ENCODE measurements around the gene OR2B2.

The OR2B2 gene

GRCh38 chr6:27893059-27893835 is 18.9 kb downstream of the OR2B2 start:
- DNase-seq = peak; percentile 79

- DNase-seq = no peak
Measured at GRCh38 chr6:27892649-27893058, 19.5 kb downstream of the OR2B2 start.

DNA sequence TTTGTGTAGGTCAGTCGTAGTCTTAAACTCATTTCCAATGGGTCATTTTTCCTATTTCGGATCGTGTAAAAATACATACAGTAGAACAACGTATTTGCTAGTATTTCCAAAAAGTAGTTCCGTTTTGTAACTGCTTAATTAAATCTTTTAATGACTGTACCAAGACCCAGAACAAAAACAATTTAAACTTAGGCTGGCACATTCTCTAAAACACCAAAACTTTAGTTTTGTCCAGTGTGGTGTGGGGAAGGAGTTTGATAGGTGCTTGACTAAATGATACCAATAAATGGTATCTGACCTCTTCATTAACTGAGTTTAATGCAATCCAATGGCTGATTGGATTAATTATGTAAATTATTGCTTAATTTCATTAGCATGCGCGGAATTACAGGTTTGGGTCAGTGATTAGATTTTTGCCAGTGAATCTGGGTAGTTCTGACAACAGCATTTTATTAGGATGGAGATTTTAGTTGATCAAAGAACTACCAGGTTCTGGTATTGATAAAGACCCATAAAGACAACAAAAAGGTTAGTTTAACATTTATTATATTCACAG is 20.8 kb downstream of the OR2B2 start:
- no peak for DNase-seq

- peak; percentile 49 for DNase-seq
Measured at GRCh38 chr6:27890445-27891319, 21.5 kb downstream of the OR2B2 start.

GRCh38 chr6:27889628-27890444 is 22.4 kb downstream of the OR2B2 start:
- no peak for DNase-seq

DNA sequence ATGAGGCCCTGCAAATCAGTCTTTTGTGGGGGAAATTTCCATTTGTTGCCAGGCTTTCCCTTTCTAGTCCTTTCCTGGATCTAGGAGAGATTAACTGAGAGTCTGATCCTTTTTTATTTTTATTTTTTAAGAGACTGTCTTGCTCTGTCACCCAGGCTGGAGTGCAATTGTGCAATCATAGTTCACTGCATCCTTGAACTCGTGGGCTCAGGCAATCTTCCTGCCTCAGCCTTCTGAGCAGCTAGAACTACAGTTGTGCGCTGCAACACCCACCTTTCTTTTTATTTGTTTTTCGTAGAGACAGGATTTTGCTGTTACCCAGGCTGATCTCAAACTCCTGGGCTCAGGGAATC is 22.9 kb downstream of the OR2B2 start:
- DNase-seq = no peak

DNA sequence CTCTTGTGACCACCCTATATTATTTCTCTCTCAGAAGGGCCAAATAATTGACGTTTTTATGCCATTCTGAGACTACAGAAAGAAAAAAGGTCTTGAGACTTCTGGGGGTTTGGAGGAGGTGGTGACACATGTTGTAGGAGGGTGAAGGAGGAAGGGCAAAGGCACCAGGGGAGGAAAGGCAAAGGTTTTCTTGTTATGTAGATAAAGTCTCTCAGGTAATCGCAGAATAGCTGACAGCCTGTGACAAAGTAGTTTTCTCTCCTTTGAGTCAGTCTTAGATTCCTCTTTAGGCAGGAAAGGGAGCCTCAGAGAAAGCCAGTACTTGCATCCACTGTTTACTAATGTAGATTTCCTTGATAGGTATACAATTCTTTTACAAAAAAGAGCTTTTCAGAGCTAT is 23.6 kb downstream of the OR2B2 start:
- DNase-seq = no peak

DNA sequence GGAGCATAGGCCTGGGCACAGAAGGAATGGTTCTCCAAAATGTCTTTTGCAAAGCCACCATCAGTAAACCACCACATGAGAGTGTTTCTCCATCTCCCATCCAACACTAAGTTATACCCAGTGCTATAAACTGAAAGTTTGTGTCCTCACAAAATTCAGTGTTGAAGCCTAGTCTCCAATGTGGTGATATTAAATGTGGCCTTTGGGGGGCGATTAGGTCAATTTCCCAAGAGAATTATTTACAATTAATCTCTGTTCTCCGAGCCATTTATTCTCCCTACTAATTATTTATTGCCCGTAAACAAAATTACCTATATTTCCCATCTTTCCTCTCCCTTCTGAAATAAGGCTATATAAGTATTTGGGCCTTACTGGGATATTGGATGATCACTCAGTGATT is 26.1 kb downstream of the OR2B2 start:
- DNase-seq = no peak

DNA sequence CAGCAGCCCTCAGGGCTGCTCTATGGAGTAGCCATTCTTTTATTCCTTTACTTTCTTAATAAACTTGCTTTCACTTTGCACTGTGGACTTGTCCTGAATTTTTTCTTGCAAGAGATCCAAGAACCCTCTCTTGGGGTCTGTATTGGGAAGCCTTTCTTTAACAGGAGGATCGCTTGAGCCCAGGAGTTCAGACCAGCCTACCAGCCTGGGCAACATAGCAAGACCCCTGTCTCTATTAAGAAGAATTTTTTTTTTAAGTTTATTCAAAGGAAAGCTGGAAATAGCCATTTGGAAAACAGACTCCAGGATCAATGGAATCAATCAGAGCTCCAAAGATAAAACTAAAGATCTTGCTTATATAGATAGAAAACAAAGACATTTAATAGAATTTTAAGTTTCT is 29.1 kb downstream of the OR2B2 start:
- DNase-seq = no peak

DNA sequence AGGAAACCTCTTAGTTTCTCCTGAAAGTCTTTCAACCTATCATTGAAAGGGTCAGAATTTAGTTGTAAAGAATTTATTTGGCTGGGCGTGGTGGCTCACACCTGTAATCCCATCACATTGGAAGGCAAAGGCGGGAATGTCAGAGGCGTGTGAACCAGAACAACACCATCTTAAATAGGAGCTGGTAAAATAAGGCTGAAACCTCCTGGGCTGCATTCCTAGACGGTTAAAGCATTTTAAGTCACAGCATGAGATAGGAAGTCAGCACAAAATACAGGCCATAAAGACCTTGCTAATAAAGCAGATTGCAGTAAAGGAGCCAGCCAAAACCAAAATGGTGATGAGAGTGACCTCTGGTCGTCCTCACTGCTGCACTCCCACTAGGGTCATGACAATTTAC is 29.6 kb downstream of the OR2B2 start:
- DNase-seq = no peak

GRCh38 chr6:27879837-27880236 is 32.4 kb downstream of the OR2B2 start:
- DNase-seq = no peak

DNA sequence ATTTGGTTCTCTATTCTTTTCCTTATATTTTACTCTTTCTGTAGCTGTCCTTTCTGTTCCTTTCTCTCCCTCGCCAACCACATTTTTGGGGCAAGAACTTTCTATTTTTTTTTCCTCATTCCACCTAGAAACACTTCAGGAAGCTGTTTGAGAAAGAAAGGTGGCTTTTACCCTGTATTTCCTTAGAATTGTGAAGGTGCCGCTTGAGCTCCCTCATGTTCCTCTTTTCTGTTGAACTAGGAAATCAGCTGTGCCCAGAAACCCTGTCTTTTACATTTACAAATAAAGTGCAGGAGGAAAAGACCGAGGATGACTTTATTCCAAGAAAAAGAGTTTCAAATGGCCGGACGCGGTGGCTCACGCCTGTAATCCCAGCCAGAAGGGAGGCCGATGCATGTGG is 38.2 kb downstream of the OR2B2 start:
- no peak for DNase-seq

- DNase-seq = peak; percentile 30
Measured at GRCh38 chr6:27873021-27873940, 38.9 kb downstream of the OR2B2 start.

GRCh38 chr6:27872642-27873020 is 39.6 kb downstream of the OR2B2 start:
- DNase-seq = no peak

DNA sequence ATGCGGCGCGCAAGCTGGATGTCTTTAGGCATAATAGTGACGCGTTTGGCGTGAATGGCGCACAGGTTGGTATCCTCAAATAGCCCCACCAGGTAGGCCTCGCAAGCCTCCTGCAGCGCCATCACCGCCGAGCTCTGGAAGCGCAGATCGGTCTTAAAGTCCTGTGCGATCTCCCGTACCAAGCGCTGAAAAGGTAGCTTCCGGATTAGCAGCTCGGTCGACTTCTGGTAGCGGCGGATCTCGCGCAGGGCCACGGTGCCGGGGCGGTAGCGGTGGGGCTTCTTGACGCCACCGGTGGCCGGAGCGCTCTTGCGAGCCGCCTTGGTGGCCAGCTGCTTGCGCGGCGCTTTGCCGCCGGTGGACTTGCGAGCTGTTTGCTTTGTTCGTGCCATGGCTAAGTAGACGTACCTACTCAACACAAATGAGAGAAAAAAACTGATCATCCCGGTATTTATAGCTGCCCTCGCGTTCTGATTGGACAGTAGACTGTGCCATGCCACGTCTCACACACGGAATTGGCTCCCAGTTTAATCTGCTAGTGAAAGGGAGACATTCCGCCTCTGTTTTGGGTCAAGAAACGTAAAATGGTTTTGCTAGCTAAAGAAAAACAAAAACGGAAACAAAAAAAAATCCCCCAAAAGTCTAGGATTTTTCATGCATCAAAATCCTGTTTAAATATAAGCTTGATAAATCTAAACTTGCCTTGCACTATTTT is 40.1 kb downstream of the OR2B2 start:
- DNase-seq = peak; percentile 73

GRCh38 chr6:27870291-27870870 is 41.8 kb downstream of the OR2B2 start:
- DNase-seq = no peak

- DNase-seq = no peak
Measured at GRCh38 chr6:27868311-27868710, 43.9 kb downstream of the OR2B2 start.

DNA sequence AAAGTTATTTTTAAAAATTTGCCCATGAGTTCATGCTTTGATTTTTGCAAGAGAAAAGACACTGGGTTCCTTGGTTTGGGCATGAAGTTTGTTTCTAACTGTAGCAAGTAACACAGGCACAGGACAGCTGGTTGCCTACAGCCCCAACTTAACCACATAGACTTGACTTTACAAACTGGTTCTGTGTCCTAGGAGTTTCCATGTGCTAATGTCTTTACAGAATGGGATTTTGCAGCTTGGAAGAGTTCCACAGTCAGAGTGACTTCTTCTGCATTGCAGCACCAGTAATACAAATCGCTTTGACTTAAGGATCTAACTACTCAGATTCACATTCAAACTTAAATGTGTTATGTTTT is 44.3 kb downstream of the OR2B2 start:
- DNase-seq = no peak

DNA sequence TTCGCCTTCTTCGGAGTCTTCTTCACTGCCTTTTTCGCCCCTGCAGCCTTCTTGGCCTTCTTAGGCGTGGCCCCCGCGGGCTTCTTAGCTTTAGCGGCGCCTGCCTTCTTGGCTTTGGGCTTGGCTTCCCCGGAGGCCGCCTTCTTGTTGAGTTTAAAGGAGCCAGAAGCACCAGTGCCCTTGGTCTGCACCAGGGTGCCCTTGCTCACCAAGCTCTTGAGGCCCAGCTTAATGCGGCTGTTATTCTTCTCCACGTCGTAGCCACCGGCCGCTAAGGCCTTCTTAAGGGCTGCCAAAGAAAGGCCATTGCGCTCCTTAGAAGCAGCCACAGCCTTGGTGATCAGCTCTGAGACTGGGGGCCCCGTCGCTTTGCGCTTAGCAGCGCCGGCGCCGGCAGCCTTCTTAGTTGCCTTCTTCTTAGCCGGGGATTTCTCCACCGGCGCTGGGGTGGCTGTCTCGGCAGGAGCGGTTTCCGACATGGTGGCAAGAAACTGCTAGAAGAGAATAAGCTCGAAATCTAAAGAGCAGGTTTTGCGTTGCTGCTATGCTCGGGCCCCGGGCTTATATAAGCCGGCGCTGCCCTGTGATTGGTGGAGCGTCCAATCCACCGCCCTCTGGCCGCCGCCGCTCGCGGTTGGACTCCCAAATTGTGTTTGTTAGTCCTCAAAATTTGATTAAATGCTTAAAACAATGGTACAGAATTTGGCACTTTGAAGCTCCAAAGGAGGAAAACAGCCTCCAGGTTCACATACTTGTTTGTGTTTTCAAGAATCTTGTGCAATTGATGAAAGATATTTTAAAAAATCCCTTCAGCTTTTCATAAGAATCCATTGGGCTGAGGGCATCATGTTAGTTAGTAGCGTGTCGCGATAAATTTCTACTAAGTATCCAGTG is 44.9 kb downstream of the OR2B2 start:
- peak; percentile 53 for DNase-seq

Data from effector CD8-positive, alpha-beta T cell (primary cell).